ENCODE measurements around the gene NUDT19. TPM values are rescaled to one million over a fixed set of nuclear protein-coding genes. Genes with fewer than 3 reads are reported as not detected.
"Not testable (repeated sequence)": the region's sequence is repeated elsewhere in the genome, so short reads cannot be mapped to it uniquely, and the experiment has no call there.

NUDT19 gene
- total RNA-seq, 4 donors from 2014 or later = 5.4 to 13.3 (median 9.0) TPM

- no peak for DNase-seq (ENCODE audit: extremely low spot score)
- Histone ChIP-seq H3K4me3 (no peak overlapping the region), H3K4me1 (no peaks in the 10 kb centered on the region), H3K27me3 (no peaks in the 10 kb centered on the region), H3K9me3 (no peaks in the 10 kb centered on the region), H3K36me3 (no peaks in the 10 kb centered on the region), H3K27ac (replicated peaks in 1 of 4) (no peak overlapping the region)
- intact Hi-C loops (cut with DNase I) = no loop called here
- no peak for TF ChIP-seq CTCF (IDR thresholded peaks at IDR 0.05)
- no peak for TF ChIP-seq POLR2A (IDR thresholded peaks at IDR 0.05; ENCODE audit: low read depth)
- TF ChIP-seq EP300 (IDR thresholded peaks at IDR 0.05) = no peak
- no peak for TF ChIP-seq POLR2AphosphoS5 (IDR thresholded peaks at IDR 0.05)
- 81% methylated on average over 4 of the region's 4 CpGs for WGBS
These were observed 44.3 kb downstream of the NUDT19 start for GRCh38 chr19:32735936-32736335.

- Histone ChIP-seq H3K4me1 (no peaks in the 10 kb centered on the region), H3K27me3 (peaks cover 0 to 17% (median 0%) of the 10 kb centered on the region in 4 donors), H3K27ac (replicated peaks in 1 of 4) (no peak overlapping the region), H3K4me3 (no peak overlapping the region), H3K9me3 (no peaks in the 10 kb centered on the region), H3K36me3 (no peaks in the 10 kb centered on the region)
- WGBS = 94% methylated on average over 9 of the region's 9 CpGs
- no peak for DNase-seq (ENCODE audit: extremely low spot score)
- TF ChIP-seq CTCF (IDR thresholded peaks at IDR 0.05) (no peak), EP300 (IDR thresholded peaks at IDR 0.05) (no peak), POLR2A (IDR thresholded peaks at IDR 0.05; ENCODE audit: low read depth) (no peak), POLR2AphosphoS5 (IDR thresholded peaks at IDR 0.05) (no peak)
- intact Hi-C loops (cut with DNase I) = no loop called here
These were observed 51.4 kb downstream of the NUDT19 start for GRCh38 chr19:32743021-32743420.

- WGBS = 97% methylated on average over 4 of the region's 4 CpGs
- DNase-seq (ENCODE audit: extremely low spot score) = no peak
- Histone ChIP-seq H3K27ac (replicated peaks in 1 of 4) (no peak overlapping the region), H3K4me3 (no peak overlapping the region), H3K36me3 (no peaks in the 10 kb centered on the region), H3K27me3 (peaks cover 0 to 21% (median 0%) of the 10 kb centered on the region in 4 donors), H3K4me1 (no peaks in the 10 kb centered on the region), H3K9me3 (no peaks in the 10 kb centered on the region)
- intact Hi-C loops (cut with DNase I) = no loop called here
- TF ChIP-seq POLR2AphosphoS5 (IDR thresholded peaks at IDR 0.05) = no peak
- no peak for TF ChIP-seq EP300 (IDR thresholded peaks at IDR 0.05)
- no peak for TF ChIP-seq CTCF (IDR thresholded peaks at IDR 0.05)
- TF ChIP-seq POLR2A (IDR thresholded peaks at IDR 0.05; ENCODE audit: low read depth) = no peak
These were observed 51.8 kb downstream of the NUDT19 start for GRCh38 chr19:32743447-32743846.

GRCh38 chr19:32744555-32745325, 53.1 kb downstream of the NUDT19 start:
- 88% methylated on average over 14 of the region's 18 CpGs for WGBS
- no peaks in the 10 kb centered on the region for H3K9me3 ChIP-seq
- intact Hi-C loops (cut with DNase I) = no loop called here

GRCh38 chr19:32745594-32746251, 54.1 kb downstream of the NUDT19 start:
- DNase-seq (ENCODE audit: extremely low spot score) = not testable (repeated sequence)
- 26% methylated on average over 2 of the region's 2 CpGs for WGBS

More at GRCh38 chr19:32744555-32745325, 53.1 kb downstream of the NUDT19 start:
- H3K4me1 ChIP-seq = no peaks in the 10 kb centered on the region
- peaks cover 0 to 34% (median 3%) of the 10 kb centered on the region in 4 donors for H3K27me3 ChIP-seq
- H3K36me3 ChIP-seq = no peaks in the 10 kb centered on the region
- no peak for DNase-seq (ENCODE audit: extremely low spot score)
- no peak overlapping the region for H3K4me3 ChIP-seq
- H3K27ac ChIP-seq (replicated peaks in 1 of 4) = no peak overlapping the region
- no peak for TF ChIP-seq POLR2AphosphoS5 (IDR thresholded peaks at IDR 0.05)

GRCh38 chr19:32746631-32747196, 55.1 kb downstream of the NUDT19 start:
- H3K4me1 ChIP-seq; H3K27ac ChIP-seq (replicated peaks in 1 of 4); H3K36me3 ChIP-seq; H3K9me3 ChIP-seq; H3K4me3 ChIP-seq; DNase-seq (ENCODE audit: extremely low spot score); intact Hi-C loops (cut with DNase I): not testable (repeated sequence)
- 14% methylated on average over 2 of the region's 2 CpGs for WGBS
- H3K27me3 ChIP-seq = peaks cover 0 to 37% (median 3%) of the 10 kb centered on the region in 4 donors

More at GRCh38 chr19:32745594-32746251, 54.1 kb downstream of the NUDT19 start:
- H3K27me3 ChIP-seq = peaks cover 0 to 35% (median 3%) of the 10 kb centered on the region in 4 donors
- H3K36me3 ChIP-seq; H3K4me1 ChIP-seq; H3K27ac ChIP-seq (replicated peaks in 1 of 4); intact Hi-C loops (cut with DNase I); H3K4me3 ChIP-seq; H3K9me3 ChIP-seq: not testable (repeated sequence)

Measured in esophagus muscularis mucosa (tissue), 4 donors.